HG02571 (cell line): ENCODE results near the gene TYW1B.
"Not testable (repeated sequence)": the region's sequence is repeated elsewhere in the genome, so short reads cannot be mapped to it uniquely, and the experiment has no call there.

ENCODE experiments used
- ATAC-seq: cut with Tn5 transposase; IDR thresholded peaks from one replicate; pipeline ENCODE4 v1.9.1; 2021; ENCODE audit warnings: mild to moderate bottlenecking, moderate library complexity; ENCODE audit not compliant: unreplicated experiment

TYW1B gene

DNA sequence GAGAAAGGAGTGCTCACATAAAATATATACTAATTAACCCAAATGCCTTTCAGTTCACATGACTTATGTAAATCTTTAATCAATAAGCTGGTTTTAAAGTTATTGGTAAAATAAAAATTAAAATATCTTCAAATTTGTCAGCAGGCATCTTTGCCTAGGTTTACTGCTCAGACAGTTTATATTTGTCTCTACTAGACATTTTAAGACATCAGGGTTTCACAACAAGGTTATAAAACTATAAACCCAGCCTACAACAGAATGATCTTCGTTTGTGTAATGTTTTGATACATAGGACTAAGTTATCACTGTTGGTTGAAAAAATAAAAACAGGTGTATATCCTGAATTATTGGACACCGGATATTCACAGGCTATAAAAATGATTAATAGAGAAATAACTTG is 67.4 kb downstream of the TYW1B start:
- no peak for ATAC-seq

GRCh38 chr7:72754312-72754711 is 73.7 kb downstream of the TYW1B start:
- no peak for ATAC-seq

- ATAC-seq: no peak
Measured at GRCh38 chr7:72753781-72754180, 74.2 kb downstream of the TYW1B start.

DNA sequence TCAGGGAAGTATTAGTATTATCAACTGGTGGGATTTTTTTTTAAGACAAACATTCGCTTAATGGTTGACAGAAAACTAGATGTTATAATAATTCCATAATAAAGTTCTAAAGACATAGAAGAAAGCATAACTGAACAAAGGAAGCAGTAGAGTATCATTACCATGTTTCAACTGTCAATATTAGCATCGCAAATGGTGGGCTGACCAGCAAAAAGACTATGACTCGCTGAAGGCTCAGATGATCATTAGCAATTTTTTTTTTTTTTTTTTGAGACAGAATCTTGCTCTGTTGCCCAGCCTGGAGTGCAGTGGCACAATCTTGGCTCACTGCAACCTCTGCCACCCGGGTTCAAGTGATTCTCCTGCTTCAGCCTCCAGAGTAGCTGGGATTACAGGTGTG is 74.8 kb downstream of the TYW1B start:
- not testable (repeated sequence) for ATAC-seq

DNA sequence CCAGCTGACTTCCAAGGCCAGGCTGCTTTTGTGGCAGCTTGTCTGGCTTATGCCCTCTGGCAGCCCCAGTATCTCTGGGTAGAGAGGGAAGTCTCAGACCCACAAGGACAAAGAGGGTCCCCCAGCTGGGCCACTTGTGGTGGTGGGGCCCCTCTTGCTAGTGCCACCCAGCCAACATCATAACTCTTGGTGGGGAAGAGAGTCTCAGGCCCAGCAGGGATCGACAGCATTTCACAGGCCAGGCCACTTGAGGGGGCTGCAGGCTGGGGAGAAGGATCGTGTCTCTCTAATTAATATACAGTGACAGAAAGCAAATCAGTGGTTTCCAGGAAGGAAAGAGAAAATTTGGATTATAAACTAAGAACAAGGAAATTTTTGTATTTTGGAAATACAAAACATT is 76.0 kb downstream of the TYW1B start:
- ATAC-seq: no peak

- no peak for ATAC-seq
Measured at GRCh38 chr7:72751378-72751777, 76.6 kb downstream of the TYW1B start.

GRCh38 chr7:72748649-72749048 is 79.4 kb downstream of the TYW1B start:
- not testable (repeated sequence) for ATAC-seq

DNA sequence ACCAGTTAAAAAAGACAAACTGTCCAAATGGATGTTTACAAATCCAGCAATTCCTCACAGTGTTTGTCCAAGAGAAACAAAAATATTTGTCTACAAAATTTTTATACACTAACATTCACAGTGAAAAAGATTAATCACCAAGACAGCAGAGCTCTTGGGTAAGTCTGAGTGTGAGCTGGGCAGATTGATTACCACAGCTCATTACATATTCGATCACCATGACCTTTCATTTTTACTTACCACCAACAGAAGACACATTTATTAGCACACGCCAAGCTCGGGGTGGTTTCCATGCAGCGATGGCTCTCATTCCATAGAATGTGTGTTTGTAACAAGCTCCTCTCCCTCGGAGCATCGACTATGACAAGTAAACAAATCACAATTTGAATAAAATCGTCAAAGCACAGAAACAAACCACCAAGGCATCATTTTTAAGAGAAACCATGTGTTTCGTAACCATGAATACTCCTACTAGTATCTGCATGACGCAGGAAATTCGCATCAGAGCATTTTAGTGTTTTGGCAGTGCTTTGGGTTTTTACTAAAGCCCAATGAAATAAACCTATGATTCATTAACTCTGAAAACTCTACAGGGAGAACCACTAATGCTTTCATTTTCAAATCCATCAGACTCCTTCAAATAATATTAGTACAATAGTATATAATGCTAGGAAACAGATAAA is 83.6 kb downstream of the TYW1B start:
- not testable (repeated sequence) for ATAC-seq

DNA sequence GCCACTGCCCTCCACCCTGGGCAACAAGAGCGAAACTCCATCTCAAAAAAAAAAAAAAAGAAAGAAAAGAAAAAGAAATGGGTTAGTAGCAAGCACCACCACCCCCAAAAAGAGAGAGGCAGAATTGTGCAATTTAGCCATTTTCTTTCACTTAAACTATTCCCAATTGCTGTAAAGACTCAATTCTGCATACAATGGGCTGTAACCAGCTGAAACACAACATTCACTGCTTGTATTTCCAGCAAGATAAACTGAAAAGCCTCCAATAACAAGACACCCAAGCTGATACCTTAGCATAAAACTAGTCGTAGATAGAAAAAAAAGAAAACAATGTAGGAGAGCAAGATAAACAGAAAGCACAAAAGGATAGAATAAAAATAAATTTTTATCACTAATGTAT is 84.2 kb downstream of the TYW1B start:
- not testable (repeated sequence) for ATAC-seq

DNA sequence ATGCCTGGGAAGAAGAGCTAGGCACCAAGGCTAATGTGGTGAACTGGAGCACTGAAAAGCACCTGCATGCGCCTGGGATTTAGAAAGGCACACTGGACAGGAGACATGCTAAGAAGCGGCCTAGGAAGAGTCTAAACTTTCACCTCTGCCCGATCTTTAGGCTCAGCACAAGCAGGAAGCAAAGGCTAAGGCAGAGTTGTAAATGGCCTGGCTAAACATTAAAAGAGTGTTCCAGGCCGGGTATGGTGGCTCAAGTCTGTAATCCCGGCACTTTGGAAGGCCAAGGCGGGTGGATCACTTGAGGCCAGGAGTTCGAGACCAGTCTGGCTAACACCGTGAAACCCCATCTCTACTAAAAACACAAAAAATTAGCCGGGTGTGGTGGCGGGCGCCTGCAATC is 88.3 kb downstream of the TYW1B start:
- ATAC-seq: not testable (repeated sequence)

DNA sequence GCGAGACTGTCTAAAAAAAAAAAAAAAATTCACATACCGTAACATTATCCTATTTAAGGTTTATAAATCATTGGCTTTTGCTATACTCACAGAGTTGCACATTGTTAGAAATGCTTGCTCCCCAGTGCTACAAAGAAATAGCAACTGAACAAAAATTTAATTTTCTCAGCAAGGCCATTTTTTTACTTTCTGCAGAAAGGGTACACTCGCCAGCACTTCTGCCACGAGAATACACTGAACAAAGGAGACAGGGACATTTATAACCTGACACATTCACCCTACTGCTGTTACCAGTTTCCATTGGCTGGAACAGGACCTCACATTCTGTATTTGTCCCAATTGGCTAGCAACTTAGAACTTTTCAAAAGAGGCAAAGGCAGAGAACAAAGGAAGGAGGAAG is 92.1 kb downstream of the TYW1B start:
- not testable (repeated sequence) for ATAC-seq

DNA sequence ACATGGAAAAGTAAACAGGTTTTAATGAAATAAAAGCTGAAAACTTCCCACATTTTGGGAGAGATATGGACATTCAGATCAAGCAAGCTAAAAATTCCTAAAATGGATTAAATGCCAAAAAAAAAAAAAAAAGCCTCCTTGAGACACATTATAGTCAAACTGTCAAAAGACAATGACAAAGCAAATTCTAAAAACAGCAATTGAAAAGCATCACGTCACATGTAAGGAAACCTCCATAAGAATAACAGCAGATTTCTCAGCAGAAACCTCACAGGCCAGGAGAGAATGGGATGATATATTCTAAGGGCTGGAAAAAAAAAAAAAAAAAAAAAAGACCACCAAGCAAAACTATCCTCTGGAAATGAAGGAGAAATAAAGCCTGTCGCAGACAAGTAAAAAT is 97.2 kb downstream of the TYW1B start:
- ATAC-seq: not testable (repeated sequence)

- ATAC-seq: not testable (repeated sequence)
Measured at GRCh38 chr7:72730384-72730783, 97.6 kb downstream of the TYW1B start.

DNA sequence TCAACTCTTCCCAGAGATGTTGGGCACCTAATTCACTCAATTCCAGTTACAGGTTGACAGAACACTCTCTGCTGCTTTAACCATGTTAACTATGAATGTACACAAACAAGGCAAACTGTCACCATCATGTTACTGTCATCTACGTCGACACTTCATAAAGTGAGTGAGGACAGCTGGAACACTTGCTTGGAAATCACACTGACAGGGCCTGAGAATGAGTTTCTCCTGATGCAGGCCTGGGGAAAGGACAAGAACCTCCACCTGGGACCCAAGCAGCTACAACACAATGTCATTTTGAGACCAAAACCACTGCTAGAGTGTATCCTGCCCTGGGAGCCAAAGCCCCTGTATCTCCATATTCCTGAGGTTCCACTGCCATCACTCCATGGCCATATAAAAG is 98.9 kb downstream of the TYW1B start:
- not testable (repeated sequence) for ATAC-seq

GRCh38 chr7:72722694-72723093 is 105.3 kb downstream of the TYW1B start:
- ATAC-seq: not testable (repeated sequence)

DNA sequence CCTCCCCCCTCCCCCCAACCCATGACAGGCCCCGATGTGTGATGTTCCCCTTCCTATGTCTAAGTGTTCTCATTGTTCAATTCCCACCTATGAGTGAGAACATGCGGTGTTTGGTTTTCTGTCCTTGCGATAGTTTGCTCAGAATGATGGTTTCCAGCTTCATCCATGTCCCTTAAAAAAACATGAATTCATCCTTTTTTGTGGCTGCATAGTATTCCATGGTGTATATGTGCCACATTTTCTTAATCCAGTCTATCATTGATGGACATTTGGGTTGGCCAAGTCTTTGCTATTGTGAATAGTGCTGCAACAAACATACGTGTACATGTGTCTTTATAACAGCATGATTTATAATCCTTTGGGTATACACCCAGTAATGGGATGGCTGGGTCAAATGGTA is 107.1 kb downstream of the TYW1B start:
- not testable (repeated sequence) for ATAC-seq

- ATAC-seq: not testable (repeated sequence)
Measured at GRCh38 chr7:72717252-72717774, 110.7 kb downstream of the TYW1B start.

DNA sequence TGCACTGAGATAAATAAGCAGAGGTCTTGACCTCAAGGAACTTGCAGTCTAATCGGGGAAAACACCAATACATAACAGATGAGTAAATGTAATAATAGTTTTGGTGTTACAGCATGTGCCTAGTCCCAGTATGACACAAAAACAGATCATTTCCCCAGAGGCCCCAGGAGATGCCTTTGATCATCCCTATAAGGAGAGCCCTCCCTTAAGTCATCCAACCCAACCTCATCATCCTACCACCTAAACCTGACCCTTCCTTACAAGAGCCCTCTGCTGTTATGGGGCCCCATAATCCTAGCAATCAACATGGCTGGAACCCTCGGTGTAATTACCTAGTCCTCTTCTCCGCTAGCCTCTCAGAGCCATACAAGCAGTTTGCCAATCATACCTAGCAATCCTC is 116.1 kb downstream of the TYW1B start:
- ATAC-seq: not testable (repeated sequence)

DNA sequence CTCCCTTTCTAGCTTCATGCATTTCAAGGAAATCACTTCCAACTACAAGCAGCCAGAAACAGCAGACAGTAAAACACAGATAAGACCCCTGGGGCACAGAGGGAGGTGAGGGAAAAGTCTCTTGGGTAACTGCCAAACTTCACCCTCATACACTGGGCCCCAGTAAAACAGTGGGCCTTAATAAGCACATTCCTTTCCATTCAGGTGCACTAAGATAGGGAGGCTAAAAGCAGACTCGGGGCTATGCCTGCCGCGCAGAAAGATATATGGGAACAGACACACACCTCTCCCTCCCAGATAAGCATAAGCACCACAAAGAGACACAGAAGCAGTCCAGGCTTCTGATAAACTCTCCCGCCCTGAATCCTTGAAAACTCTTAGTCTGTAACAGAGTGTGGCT is 117.0 kb downstream of the TYW1B start:
- no peak for ATAC-seq

DNA sequence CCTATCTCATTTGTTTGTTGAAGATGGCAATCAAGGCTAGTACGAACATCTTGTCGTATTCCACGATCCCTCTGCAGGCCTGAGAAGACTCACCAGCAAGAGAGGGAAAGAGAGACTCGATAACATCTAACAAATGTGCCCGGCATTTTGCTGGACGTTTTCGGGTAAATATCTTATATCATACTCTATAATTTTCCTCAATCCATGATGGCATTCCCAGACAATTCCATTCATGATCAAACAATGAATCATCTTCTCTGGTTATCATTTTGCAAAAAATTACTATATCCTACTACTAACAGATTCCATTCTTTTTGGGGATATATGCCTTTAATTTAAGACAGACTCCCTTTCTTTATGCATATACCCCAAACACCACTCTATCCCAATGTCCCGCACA is 118.1 kb downstream of the TYW1B start:
- no peak for ATAC-seq

GRCh38 chr7:72708371-72709050 is 119.5 kb downstream of the TYW1B start:
- ATAC-seq: not testable (repeated sequence)

DNA sequence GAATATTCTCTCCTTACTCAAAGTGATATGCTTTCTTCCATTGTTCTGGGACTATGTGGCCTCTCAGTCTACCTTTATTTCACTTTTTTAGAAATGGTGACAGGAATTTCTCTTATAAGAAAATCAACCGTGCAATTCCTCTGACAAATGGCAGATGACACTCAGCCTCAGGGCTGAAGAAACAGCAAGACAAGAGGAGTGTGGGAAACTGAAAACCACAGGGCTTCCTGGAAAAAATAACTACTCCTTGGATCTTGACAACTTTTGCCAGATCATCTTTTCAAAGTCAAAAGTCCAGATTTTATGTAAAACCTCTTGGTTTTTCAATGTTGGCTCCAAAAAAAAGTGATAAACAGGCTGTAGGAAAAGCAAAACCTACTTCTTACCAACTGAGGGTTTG is 121.5 kb downstream of the TYW1B start:
- no peak for ATAC-seq
